G401 (cell line): Measurements from ENCODE around the gene HPF1. TPM values are rescaled to one million over a fixed set of nuclear protein-coding genes. Genes with fewer than 3 reads are reported as not detected.
"Not testable (repeated sequence)": the region's sequence is repeated elsewhere in the genome, so short reads cannot be mapped to it uniquely, and the experiment has no call there.

Experiments used
- DNase-seq: peaks from one replicate; pipeline ENCODE4 v3.0.0-alpha.2; 2015; ENCODE audit warnings: low spot score
- in situ Hi-C: cut with HindIII; loops from 2 replicates; pipeline ENCODE4 v1.10.0; 2016; ENCODE audit warnings: low sequenced_read_pairs, mixed read lengths
- total RNA-seq: library from RNA; depleted of rRNA; stranded (reverse); fragments of >200 nt; shearing (Covaris generic); gene quantifications from 2 replicates; pipeline ENCODE4 v1.2.3, GENCODE V29; 2014

The HPF1 gene
- total RNA-seq, 1 experiment from 2014 or later = 57.4 TPM

- in situ Hi-C loops = no loop called here
- DNase-seq = peak; percentile 3
Observed at GRCh38 chr4:169756971-169757574, 671 bp downstream of the HPF1 start.

GRCh38 chr4:169745291-169745690 is 12.5 kb downstream of the HPF1 start:
- DNase-seq = no peak
- in situ Hi-C loops = no loop called here

GRCh38 chr4:169744601-169745000 is 13.1 kb downstream of the HPF1 start:
- in situ Hi-C loops = no loop called here
- DNase-seq = no peak

- DNase-seq = no peak
- in situ Hi-C loops = no loop called here
Observed at GRCh38 chr4:169741569-169741968, 16.2 kb downstream of the HPF1 start.

- DNase-seq, in situ Hi-C loops: not testable (repeated sequence)
Observed at GRCh38 chr4:169738604-169739003, 19.1 kb downstream of the HPF1 start.

GRCh38 chr4:169730564-169730963 is 27.2 kb downstream of the HPF1 start:
- in situ Hi-C loops = no loop called here
- no peak for DNase-seq

- in situ Hi-C loops = no loop called here
- DNase-seq = no peak
Observed at GRCh38 chr4:169727616-169728015, 30.1 kb downstream of the HPF1 start.

GRCh38 chr4:169724260-169724659 is 33.5 kb downstream of the HPF1 start:
- DNase-seq = no peak
- in situ Hi-C loops = no loop called here

GRCh38 chr4:169723207-169723965 is 34.4 kb downstream of the HPF1 start:
- DNase-seq = no peak
- in situ Hi-C loops = no loop called here

GRCh38 chr4:169720529-169720928 is 37.2 kb downstream of the HPF1 start:
- no peak for DNase-seq
- in situ Hi-C loops = no loop called here

- in situ Hi-C loops = no loop called here
- DNase-seq = no peak
Observed at GRCh38 chr4:169716677-169717076, 41.1 kb downstream of the HPF1 start.

- in situ Hi-C loops = no loop called here
- DNase-seq = no peak
Observed at GRCh38 chr4:169715826-169716225, 41.9 kb downstream of the HPF1 start.

GRCh38 chr4:169707958-169708643 is 49.6 kb downstream of the HPF1 start:
- DNase-seq = no peak
- in situ Hi-C loops = no loop called here

- no peak for DNase-seq
- in situ Hi-C loops = no loop called here
Observed at GRCh38 chr4:169698331-169698730, 59.4 kb downstream of the HPF1 start.

- in situ Hi-C loops = no loop called here
- DNase-seq = no peak
Observed at GRCh38 chr4:169690787-169691186, 67.0 kb downstream of the HPF1 start.

GRCh38 chr4:169689681-169690080 is 68.1 kb downstream of the HPF1 start:
- DNase-seq = no peak
- in situ Hi-C loops = no loop called here

- in situ Hi-C loops = no loop called here
- no peak for DNase-seq
Observed at GRCh38 chr4:169682372-169683047, 75.2 kb downstream of the HPF1 start.
